Measurements from ENCODE around the gene IFT88.

The IFT88 gene

DNA sequence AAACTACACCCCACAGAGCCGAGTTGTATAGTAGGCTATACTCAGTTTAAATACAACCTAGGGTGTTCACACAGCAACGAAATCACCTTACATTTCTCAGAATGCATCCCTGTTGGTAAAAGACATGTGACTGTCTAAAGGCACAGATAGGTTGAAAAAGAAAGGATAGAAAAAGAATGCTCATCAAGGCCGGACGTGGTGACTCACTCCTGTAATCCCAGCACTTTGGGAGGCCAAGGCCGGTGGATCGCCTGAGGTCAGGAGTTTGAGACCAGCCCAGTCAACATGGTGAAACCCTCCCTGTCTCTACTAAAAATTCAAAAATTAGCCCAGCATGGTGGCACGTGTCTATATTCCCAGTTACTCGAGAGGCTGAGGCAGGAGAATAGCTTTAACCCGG is 132.8 kb downstream of the IFT88 start:
- no CpG with 5 or more reads among the region's 9 CpGs for WGBS (ENCODE audit: extremely low coverage, insufficient coverage, low lambda C conversion rate)
- Histone ChIP-seq H3K9ac (ENCODE audit: low read length) (no peak overlapping the region), H3K4ac (ENCODE audit: low read depth, low read length) (no peak overlapping the region)

DNA sequence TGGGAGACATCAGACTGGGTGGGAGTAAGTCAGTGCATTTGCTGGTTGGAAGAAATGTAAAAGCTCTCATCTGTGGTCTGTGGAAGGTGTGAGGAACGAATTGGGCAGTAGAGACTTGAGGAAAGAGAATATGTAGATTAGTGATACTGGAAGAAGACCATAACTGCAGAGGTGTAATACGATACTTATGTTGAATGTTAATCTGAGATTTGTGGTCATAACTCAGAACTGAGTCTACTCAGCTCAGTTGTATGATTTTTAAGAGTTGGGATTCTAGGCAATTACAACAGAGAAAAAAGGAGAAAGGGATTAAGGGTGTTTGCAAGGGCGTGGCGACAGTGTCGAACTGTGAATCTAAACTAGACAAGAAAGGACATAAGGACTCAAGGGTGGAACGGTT is 133.3 kb downstream of the IFT88 start:
- Histone ChIP-seq H2BK5ac (ENCODE audit: low read length) (no peak overlapping the region), H2AK5ac (ENCODE audit: low read length) (no peak overlapping the region)
- WGBS (ENCODE audit: extremely low coverage, insufficient coverage, low lambda C conversion rate) = no CpG with 5 or more reads among the region's 6 CpGs

More for the DNA sequence above, 132.8 kb downstream of the IFT88 start:
- DNase-seq = no peak
- no peak overlapping the region for H3K18ac ChIP-seq (ENCODE audit: low read length)
- no peak overlapping the region for H3K23ac ChIP-seq (ENCODE audit: low read length)
- no peak overlapping the region for H2BK120ac ChIP-seq (ENCODE audit: low read depth, low read length)
- H3K56ac ChIP-seq (ENCODE audit: low read length) = no peak overlapping the region
- no peaks in the 10 kb centered on the region for H3K36me3 ChIP-seq (ENCODE audit: control insufficient read depth, insufficient read depth, low read length)
- H3K79me2 ChIP-seq (ENCODE audit: control insufficient read depth, insufficient read depth, low read length) = no peaks in the 10 kb centered on the region
- H2BK5ac ChIP-seq (ENCODE audit: low read length) = no peak overlapping the region
- H3K4me3 ChIP-seq (ENCODE audit: low read length) = no peak overlapping the region
- H3K4me2 ChIP-seq (ENCODE audit: low read length) = no peak overlapping the region
- H3K4me1 ChIP-seq (ENCODE audit: control insufficient read depth, low read depth, low read length) = no peaks in the 10 kb centered on the region
- H3K27ac ChIP-seq (ENCODE audit: low read depth, low read length) = no peak overlapping the region
- no peak overlapping the region for H2BK15ac ChIP-seq (replicated peaks; ENCODE audit: low read depth)
- H4K5ac ChIP-seq (ENCODE audit: low read length) = no peak overlapping the region
- H3K27me3 ChIP-seq (ENCODE audit: insufficient read depth, low read length, poor library complexity) = peaks cover 6% of the 10 kb centered on the region
- H3K79me1 ChIP-seq (ENCODE audit: low read length) = no peaks in the 10 kb centered on the region
- no peak overlapping the region for H2AK5ac ChIP-seq (ENCODE audit: low read length)
- H4K8ac ChIP-seq (ENCODE audit: low read depth, low read length) = no peak overlapping the region

DNA sequence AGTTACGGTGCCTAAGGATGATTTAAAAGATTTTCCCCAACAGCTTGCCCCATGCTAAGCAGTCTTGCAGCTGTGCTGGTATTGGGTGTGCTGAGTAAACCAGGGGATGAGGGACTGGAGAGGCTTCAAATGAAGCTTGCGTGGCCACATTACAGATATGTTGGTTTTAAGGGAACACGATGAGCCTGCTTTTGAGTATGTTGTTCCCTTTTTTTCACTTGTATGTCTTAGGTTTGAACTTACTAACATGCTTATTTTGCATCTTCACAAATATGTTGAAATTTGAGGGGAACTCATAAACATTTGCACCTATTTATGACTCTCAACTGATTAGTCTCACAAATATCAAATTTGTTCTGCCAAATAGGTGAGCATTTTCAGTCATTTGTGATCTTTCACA is 134.5 kb downstream of the IFT88 start:
- Histone ChIP-seq H3K4me2 (ENCODE audit: low read length) (no peak overlapping the region), H3K56ac (ENCODE audit: low read length) (no peak overlapping the region), H3K36me3 (ENCODE audit: control insufficient read depth, insufficient read depth, low read length) (no peaks in the 10 kb centered on the region), H4K8ac (ENCODE audit: low read depth, low read length) (no peak overlapping the region), H3K4me3 (ENCODE audit: low read length) (no peak overlapping the region), H3K79me1 (ENCODE audit: low read length) (no peaks in the 10 kb centered on the region), H3K27ac (ENCODE audit: low read depth, low read length) (no peak overlapping the region), H2BK5ac (ENCODE audit: low read length) (no peak overlapping the region), H3K4me1 (ENCODE audit: control insufficient read depth, low read depth, low read length) (no peaks in the 10 kb centered on the region), H3K79me2 (ENCODE audit: control insufficient read depth, insufficient read depth, low read length) (no peaks in the 10 kb centered on the region), H3K18ac (ENCODE audit: low read length) (no peak overlapping the region), H4K5ac (ENCODE audit: low read length) (no peak overlapping the region), H2AK5ac (ENCODE audit: low read length) (no peak overlapping the region), H3K9ac (ENCODE audit: low read length) (no peak overlapping the region), H3K23ac (ENCODE audit: low read length) (no peak overlapping the region), H2BK120ac (ENCODE audit: low read depth, low read length) (no peak overlapping the region), H2BK15ac (replicated peaks; ENCODE audit: low read depth) (no peak overlapping the region), H3K27me3 (ENCODE audit: insufficient read depth, low read length, poor library complexity) (peaks cover 6% of the 10 kb centered on the region), H3K4ac (ENCODE audit: low read depth, low read length) (no peak overlapping the region)
- DNase-seq = no peak
- WGBS (ENCODE audit: extremely low coverage, insufficient coverage, low lambda C conversion rate) = no CpG with 5 or more reads among the region's 3 CpGs

More for the DNA sequence above, 133.3 kb downstream of the IFT88 start:
- no peak overlapping the region for H2BK120ac ChIP-seq (ENCODE audit: low read depth, low read length)
- no peak overlapping the region for H2BK15ac ChIP-seq (replicated peaks; ENCODE audit: low read depth)
- H3K79me1 ChIP-seq (ENCODE audit: low read length) = no peaks in the 10 kb centered on the region
- no peak overlapping the region for H4K8ac ChIP-seq (ENCODE audit: low read depth, low read length)
- no peak overlapping the region for H3K9ac ChIP-seq (ENCODE audit: low read length)
- H3K27ac ChIP-seq (ENCODE audit: low read depth, low read length) = no peak overlapping the region
- no peak overlapping the region for H3K4me3 ChIP-seq (ENCODE audit: low read length)
- H3K79me2 ChIP-seq (ENCODE audit: control insufficient read depth, insufficient read depth, low read length) = no peaks in the 10 kb centered on the region
- H3K23ac ChIP-seq (ENCODE audit: low read length) = no peak overlapping the region
- no peak for DNase-seq
- no peak overlapping the region for H3K56ac ChIP-seq (ENCODE audit: low read length)
- H3K18ac ChIP-seq (ENCODE audit: low read length) = no peak overlapping the region
- H3K4me1 ChIP-seq (ENCODE audit: control insufficient read depth, low read depth, low read length) = no peaks in the 10 kb centered on the region
- no peak overlapping the region for H3K4ac ChIP-seq (ENCODE audit: low read depth, low read length)
- no peak overlapping the region for H3K4me2 ChIP-seq (ENCODE audit: low read length)
- H3K27me3 ChIP-seq (ENCODE audit: insufficient read depth, low read length, poor library complexity) = peaks cover 6% of the 10 kb centered on the region
- no peaks in the 10 kb centered on the region for H3K36me3 ChIP-seq (ENCODE audit: control insufficient read depth, insufficient read depth, low read length)
- no peak overlapping the region for H4K5ac ChIP-seq (ENCODE audit: low read length)

DNA sequence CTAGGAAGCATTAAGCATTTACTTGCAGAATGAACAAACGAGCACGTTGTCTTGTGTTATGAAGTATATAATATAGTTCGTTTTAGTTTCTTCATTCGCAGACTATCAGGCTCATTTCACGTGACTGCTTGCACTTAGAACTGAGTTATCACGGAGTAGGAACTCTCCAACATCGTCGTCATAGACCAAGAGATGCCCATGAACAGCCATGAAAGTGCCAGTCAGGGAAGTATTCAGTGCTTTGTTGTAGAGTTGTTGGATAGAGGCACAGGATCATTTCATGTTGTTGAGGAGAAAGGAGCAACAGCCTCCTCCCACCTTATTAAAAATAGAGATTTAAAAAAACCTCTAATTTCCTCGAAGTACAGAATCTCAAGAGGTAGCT is 135.6 kb downstream of the IFT88 start:
- no peak overlapping the region for H4K8ac ChIP-seq (ENCODE audit: low read depth, low read length)
- no peak overlapping the region for H3K27ac ChIP-seq (ENCODE audit: low read depth, low read length)
- H3K56ac ChIP-seq (ENCODE audit: low read length) = no peak overlapping the region
- peaks cover 6% of the 10 kb centered on the region for H3K27me3 ChIP-seq (ENCODE audit: insufficient read depth, low read length, poor library complexity)
- no peaks in the 10 kb centered on the region for H3K4me1 ChIP-seq (ENCODE audit: control insufficient read depth, low read depth, low read length)
- H3K4me2 ChIP-seq (ENCODE audit: low read length) = no peak overlapping the region
- no peak overlapping the region for H3K4ac ChIP-seq (ENCODE audit: low read depth, low read length)
- no peak overlapping the region for H2AK5ac ChIP-seq (ENCODE audit: low read length)
- no peak for DNase-seq
- H3K23ac ChIP-seq (ENCODE audit: low read length) = no peak overlapping the region
- H3K18ac ChIP-seq (ENCODE audit: low read length) = no peak overlapping the region
- no peak overlapping the region for H4K5ac ChIP-seq (ENCODE audit: low read length)
- H3K4me3 ChIP-seq (ENCODE audit: low read length) = no peak overlapping the region
- no CpG with 5 or more reads among the region's 9 CpGs for WGBS (ENCODE audit: extremely low coverage, insufficient coverage, low lambda C conversion rate)
- no peak overlapping the region for H2BK15ac ChIP-seq (replicated peaks; ENCODE audit: low read depth)
- no peaks in the 10 kb centered on the region for H3K36me3 ChIP-seq (ENCODE audit: control insufficient read depth, insufficient read depth, low read length)
- no peak overlapping the region for H2BK120ac ChIP-seq (ENCODE audit: low read depth, low read length)
- no peak overlapping the region for H2BK5ac ChIP-seq (ENCODE audit: low read length)
- H3K9ac ChIP-seq (ENCODE audit: low read length) = no peak overlapping the region
- no peaks in the 10 kb centered on the region for H3K79me2 ChIP-seq (ENCODE audit: control insufficient read depth, insufficient read depth, low read length)
- no peaks in the 10 kb centered on the region for H3K79me1 ChIP-seq (ENCODE audit: low read length)

DNA sequence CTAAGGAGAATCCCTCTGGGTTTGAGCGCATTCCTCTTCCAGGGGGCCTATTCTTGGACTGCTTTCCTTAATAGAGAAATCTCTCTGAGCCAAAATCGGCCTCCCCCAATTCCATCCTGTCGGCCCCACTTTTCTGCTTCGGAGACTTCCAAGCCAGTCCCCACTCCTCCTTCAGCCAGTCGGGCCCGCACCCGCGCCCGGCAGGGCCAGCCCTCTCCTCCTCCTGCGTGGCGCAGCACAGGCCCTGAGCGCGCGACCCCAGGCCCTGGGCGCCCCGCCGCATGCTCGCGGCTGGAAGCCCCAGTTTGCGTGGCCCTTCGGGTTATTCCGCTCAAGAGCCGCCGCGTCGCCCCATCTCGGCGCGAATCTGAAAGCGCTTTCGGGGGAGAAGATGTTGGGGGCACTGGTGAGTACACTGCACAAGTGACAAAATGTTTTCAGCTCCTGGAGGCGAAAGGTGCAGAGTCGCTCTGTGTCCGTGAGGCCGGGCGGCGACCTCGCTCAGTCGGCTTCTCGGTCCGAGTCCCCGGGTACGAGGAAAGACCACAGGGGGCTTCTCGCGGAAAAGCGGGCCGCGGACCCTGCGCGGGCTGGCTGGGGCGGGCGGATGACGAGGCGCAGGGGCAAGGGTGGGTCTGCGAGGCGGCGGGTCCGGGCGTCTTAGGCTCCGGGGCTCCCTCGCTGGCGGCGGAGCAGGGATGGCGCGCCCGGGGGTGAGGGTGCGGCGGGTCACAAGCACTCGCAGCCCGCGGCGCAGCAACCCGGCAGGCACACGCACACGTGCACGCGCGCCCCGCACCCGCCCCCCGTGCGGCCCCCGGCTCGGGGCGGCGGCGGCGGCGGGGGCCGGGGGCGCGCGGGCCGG is 136.2 kb downstream of the IFT88 start, which contains the start of gene IL17D:
TSS of gene IL17D (plus strand) at position 785 of the 865 bp plus-strand sequence. CDS start 303 bp downstream, outside the sequence.
- DNase-seq = no peak
- H4K8ac ChIP-seq (ENCODE audit: low read depth, low read length) = no peak within 1 kb of the TSS
- H3K4ac ChIP-seq (ENCODE audit: low read depth, low read length) = no peak within 1 kb of the TSS
- H3K18ac ChIP-seq (ENCODE audit: low read length) = peak within 1 kb of the TSS; percentile 69
- H3K79me2 ChIP-seq (ENCODE audit: control insufficient read depth, insufficient read depth, low read length) = no peaks in the 10 kb centered on the region
- H3K27ac ChIP-seq (ENCODE audit: low read depth, low read length) = no peak within 1 kb of the TSS
- H3K4me3 ChIP-seq (ENCODE audit: low read length) = peak within 1 kb of the TSS; percentile 12
- H3K27me3 ChIP-seq (ENCODE audit: insufficient read depth, low read length, poor library complexity) = peaks cover 6% of the 10 kb centered on the region
- no peak within 1 kb of the TSS for H3K23ac ChIP-seq (ENCODE audit: low read length)
- H2BK120ac ChIP-seq (ENCODE audit: low read depth, low read length) = no peak within 1 kb of the TSS
- no peak within 1 kb of the TSS for H2BK5ac ChIP-seq (ENCODE audit: low read length)
- H2AK5ac ChIP-seq (ENCODE audit: low read length) = no peak within 1 kb of the TSS
- peak within 1 kb of the TSS; percentile 67 for H3K56ac ChIP-seq (ENCODE audit: low read length)
- no peaks in the 10 kb centered on the region for H3K4me1 ChIP-seq (ENCODE audit: control insufficient read depth, low read depth, low read length)
- no peaks in the 10 kb centered on the region for H3K36me3 ChIP-seq (ENCODE audit: control insufficient read depth, insufficient read depth, low read length)
- H3K79me1 ChIP-seq (ENCODE audit: low read length) = no peaks in the 10 kb centered on the region
- H3K9ac ChIP-seq (ENCODE audit: low read length) = peak within 1 kb of the TSS; percentile 64
- no CpG with 5 or more reads among the region's 94 CpGs for WGBS (ENCODE audit: extremely low coverage, insufficient coverage, low lambda C conversion rate)
- H3K4me2 ChIP-seq (ENCODE audit: low read length) = peak within 1 kb of the TSS; percentile 76
- H2BK15ac ChIP-seq (replicated peaks; ENCODE audit: low read depth) = no peak within 1 kb of the TSS
- no peak within 1 kb of the TSS for H4K5ac ChIP-seq (ENCODE audit: low read length)
